Lower lobe of right lung (tissue), 2 donors: ENCODE measurements around the gene GPR176. TPM values are rescaled to one million over a fixed set of nuclear protein-coding genes. Genes with fewer than 3 reads are reported as not detected.

Source experiments
- ATAC-seq, 2 donors: fragments of 200-7000 bp; cut with Tn5 transposase; one replicate each; pipeline ENCODE4 v1.9.1; 2020 to 2022; ENCODE audit warnings: mild to moderate bottlenecking in 2 of 2, moderate library complexity in 2 of 2
- DNase-seq: peaks from one replicate; pipeline ENCODE4 v3.0.0-alpha.2; 2020
- H3K27ac ChIP-seq: fragments of 200-600 bp; one replicate; pipeline ENCODE4 v1.8.0; 2022
- H3K27me3 ChIP-seq: fragments of 200-600 bp; one replicate; pipeline ENCODE4 v1.8.0; 2022; ENCODE audit warnings: low read depth
- H3K36me3 ChIP-seq: fragments of 200-600 bp; one replicate; pipeline ENCODE4 v1.8.0; 2022; ENCODE audit warnings: mild to moderate bottlenecking
- H3K4me1 ChIP-seq: fragments of 200-600 bp; one replicate; pipeline ENCODE4 v1.8.0; 2022
- H3K4me3 ChIP-seq: fragments of 200-600 bp; one replicate; pipeline ENCODE4 v1.8.0; 2022; ENCODE audit warnings: mild to moderate bottlenecking
- H3K9me3 ChIP-seq: fragments of 200-600 bp; one replicate; pipeline ENCODE4 v1.8.0; 2022
- intact Hi-C: fragments of 100-400 bp; cut with DNase I; formaldehyde crosslinking; loops from one replicate; pipeline ENCODE4 v1.11.0; 2022
- total RNA-seq: library from RNA; stranded (reverse); fragmentation: NEBNext Ultra II Directional; extraction: Animal tissue kit (Norgen Biotek cat#: 25700); gene quantifications from one replicate; pipeline ENCODE4 v1.2.1, GENCODE V29; 2021
- TF ChIP-seq, protein P1 (sequence below): fragments of 200-600 bp; IDR thresholded peaks from one replicate; pipeline ENCODE4 v1.8.0; 2022; ENCODE audit warnings: antibody characterized with exemption, mild to moderate bottlenecking
- donor health status: DM: no; HTN: yes; CAD: no; lungs with severe emphysema.

GPR176 gene
- total RNA-seq, 1 donor from 2014 or later, result 2.4 TPM

DNA sequence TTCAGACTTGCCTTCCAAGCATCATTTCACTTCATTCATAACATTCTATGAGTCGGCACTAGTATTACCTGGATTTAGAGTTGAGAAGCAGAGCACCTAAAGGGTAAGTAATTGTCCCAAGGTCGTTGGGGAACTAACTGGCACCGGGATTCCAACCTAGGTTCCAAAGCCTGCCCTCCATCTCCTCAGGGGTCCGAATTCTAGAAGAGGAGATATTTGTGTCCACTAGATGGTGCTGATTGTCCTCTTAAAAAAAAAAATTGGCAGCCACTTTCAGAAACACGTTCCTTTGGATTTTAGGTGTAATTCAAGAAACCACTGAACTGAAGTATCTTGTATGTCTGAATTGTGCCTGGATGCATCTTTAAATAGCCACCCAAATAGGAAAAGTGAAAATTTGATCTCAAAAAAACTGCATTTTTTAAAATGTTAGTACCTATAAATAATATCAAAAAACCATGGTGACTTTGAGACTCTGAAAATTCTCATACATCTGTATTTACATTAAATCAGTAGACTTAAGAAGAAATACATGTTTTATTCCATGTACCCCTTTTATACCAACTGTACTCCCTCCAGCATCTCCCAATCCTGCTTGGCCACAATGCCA, 133.5 kb downstream of the GPR176 start:
- DNase-seq, result no peak
- H3K4me3 ChIP-seq, result no peak overlapping the region
- TF ChIP-seq, protein P1, sequence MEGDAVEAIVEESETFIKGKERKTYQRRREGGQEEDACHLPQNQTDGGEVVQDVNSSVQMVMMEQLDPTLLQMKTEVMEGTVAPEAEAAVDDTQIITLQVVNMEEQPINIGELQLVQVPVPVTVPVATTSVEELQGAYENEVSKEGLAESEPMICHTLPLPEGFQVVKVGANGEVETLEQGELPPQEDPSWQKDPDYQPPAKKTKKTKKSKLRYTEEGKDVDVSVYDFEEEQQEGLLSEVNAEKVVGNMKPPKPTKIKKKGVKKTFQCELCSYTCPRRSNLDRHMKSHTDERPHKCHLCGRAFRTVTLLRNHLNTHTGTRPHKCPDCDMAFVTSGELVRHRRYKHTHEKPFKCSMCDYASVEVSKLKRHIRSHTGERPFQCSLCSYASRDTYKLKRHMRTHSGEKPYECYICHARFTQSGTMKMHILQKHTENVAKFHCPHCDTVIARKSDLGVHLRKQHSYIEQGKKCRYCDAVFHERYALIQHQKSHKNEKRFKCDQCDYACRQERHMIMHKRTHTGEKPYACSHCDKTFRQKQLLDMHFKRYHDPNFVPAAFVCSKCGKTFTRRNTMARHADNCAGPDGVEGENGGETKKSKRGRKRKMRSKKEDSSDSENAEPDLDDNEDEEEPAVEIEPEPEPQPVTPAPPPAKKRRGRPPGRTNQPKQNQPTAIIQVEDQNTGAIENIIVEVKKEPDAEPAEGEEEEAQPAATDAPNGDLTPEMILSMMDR, result peak; percentile 65
- no peak overlapping the region for H3K27ac ChIP-seq
- no peaks in the 10 kb centered on the region for H3K27me3 ChIP-seq
- peaks cover 28% of the 10 kb centered on the region for H3K4me1 ChIP-seq
- intact Hi-C loops, result loop anchor here (5.0 kb wide), 1 partner anchor 91 kb away; no protein-coding TSS in a partner anchor
- H3K36me3 ChIP-seq, result no peaks in the 10 kb centered on the region
- H3K9me3 ChIP-seq, result no peaks in the 10 kb centered on the region
- ATAC-seq, result no peak

DNA sequence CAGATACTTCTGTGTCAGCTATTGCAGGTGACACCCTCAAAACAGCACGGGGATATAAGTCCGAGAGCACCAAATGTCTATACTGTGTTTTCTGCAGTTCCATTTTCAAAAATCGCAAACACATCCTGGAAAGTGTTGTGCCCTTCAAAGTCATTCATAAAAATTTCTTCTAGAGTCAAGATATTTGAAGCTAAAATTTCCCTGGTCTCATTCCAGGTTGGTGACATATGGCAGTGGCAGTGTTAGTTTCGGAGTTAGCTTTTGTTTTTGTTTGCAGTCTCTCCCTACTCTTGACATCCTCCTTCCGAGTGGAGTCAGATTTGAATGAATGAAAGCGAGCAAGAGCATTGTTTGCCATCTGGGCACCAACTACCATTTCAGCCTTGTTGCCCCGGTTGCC, 134.2 kb downstream of the GPR176 start:
- ATAC-seq (no peak), DNase-seq (no peak)
- TF ChIP-seq, protein P1, result no peak
- H3K4me3 ChIP-seq, result no peak overlapping the region
- H3K36me3 ChIP-seq, result no peaks in the 10 kb centered on the region
- H3K4me1 ChIP-seq, result peaks cover 28% of the 10 kb centered on the region
- H3K27me3 ChIP-seq, result no peaks in the 10 kb centered on the region
- no peak overlapping the region for H3K27ac ChIP-seq
- H3K9me3 ChIP-seq, result no peaks in the 10 kb centered on the region
- intact Hi-C loops, result loop anchor here (5.0 kb wide), 1 partner anchor 91 kb away; no protein-coding TSS in a partner anchor

DNA sequence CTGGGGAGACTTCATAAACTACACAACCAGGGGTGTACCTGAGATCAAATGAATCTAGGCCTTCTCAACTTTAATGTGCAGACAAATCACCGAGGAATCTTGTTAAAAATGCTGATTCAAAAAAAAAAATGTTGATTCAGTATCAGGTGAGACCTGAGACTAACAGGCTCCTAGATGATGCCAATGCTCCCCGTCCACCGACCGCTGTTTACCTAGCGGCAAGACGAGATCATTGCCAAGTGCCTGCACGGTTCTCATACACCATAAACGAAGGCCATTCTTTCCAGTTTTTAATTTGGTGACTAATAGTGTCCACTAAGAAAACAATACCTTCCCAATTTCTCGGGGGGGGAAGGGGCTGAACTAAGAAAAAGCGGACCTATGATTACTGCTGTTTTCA, 134.9 kb downstream of the GPR176 start:
- no peak for DNase-seq
- no peaks in the 10 kb centered on the region for H3K27me3 ChIP-seq
- H3K4me1 ChIP-seq, result peaks cover 28% of the 10 kb centered on the region
- intact Hi-C loops, result loop anchor here (5.0 kb wide), 1 partner anchor 92 kb away; no protein-coding TSS in a partner anchor
- TF ChIP-seq, protein P1, result no peak
- no peak overlapping the region for H3K4me3 ChIP-seq
- H3K9me3 ChIP-seq, result no peaks in the 10 kb centered on the region
- H3K36me3 ChIP-seq, result no peaks in the 10 kb centered on the region
- no peak overlapping the region for H3K27ac ChIP-seq
- ATAC-seq, result no peak

DNA sequence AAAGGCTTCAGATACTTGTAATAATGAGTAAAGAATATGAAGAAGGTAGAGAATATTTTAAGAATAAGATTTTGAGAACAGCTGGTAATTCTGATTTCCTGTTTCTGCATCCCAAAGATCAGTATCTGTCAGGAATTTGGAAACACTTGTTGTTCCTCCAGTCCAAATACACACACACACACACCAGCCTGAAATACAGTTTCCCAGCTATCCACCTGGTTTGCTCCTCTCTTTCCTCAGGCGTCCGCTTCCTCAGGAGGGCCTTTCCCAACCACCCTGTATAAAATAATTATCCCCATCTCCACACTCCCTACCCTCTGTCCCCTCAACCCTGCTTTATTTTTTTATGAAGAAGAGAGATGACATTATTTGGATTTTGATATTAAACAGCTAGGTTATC, 135.4 kb downstream of the GPR176 start:
- no peak overlapping the region for H3K27ac ChIP-seq
- no peaks in the 10 kb centered on the region for H3K36me3 ChIP-seq
- no peaks in the 10 kb centered on the region for H3K27me3 ChIP-seq
- H3K4me1 ChIP-seq, result peaks cover 28% of the 10 kb centered on the region
- no peaks in the 10 kb centered on the region for H3K9me3 ChIP-seq
- TF ChIP-seq, protein P1, result no peak
- no peak for ATAC-seq
- intact Hi-C loops, result loop anchor here (5.0 kb wide), 1 partner anchor 93 kb away; no protein-coding TSS in a partner anchor
- DNase-seq, result no peak
- H3K4me3 ChIP-seq, result no peak overlapping the region

DNA sequence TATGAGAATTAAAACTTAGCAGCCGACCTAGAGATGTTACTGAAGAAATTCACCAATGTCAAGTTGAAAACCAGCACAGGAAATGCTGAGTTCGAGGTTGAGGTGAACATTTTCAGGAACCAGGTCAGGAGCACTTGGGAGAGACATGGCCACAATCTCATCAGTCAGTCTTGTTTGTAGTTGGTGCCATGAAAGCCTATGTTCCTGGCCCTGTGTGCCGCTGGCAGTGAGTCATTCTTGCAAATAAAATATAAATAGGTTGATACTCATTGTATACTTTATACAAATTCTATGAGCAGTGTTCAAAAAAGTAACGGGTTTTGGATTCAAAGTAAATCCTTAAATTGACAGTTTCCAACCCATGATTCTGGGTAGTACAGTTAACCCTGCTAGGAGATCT, 135.9 kb downstream of the GPR176 start:
- intact Hi-C loops, result no loop called here
- TF ChIP-seq, protein P1, result no peak
- Histone ChIP-seq H3K36me3 (no peaks in the 10 kb centered on the region), H3K27me3 (no peaks in the 10 kb centered on the region), H3K4me3 (peak overlapping the region; percentile 90), H3K27ac (no peak overlapping the region), H3K9me3 (no peaks in the 10 kb centered on the region), H3K4me1 (peaks cover 28% of the 10 kb centered on the region)
- DNase-seq (no peak), ATAC-seq (no peak)
